GM21447 (cell line): ENCODE measurements around the gene PDIA5.

Source experiments
- ATAC-seq: cut with Tn5 transposase; IDR thresholded peaks from one replicate; pipeline ENCODE4 v1.9.1; 2021; ENCODE audit not compliant: unreplicated experiment

The PDIA5 gene

DNA sequence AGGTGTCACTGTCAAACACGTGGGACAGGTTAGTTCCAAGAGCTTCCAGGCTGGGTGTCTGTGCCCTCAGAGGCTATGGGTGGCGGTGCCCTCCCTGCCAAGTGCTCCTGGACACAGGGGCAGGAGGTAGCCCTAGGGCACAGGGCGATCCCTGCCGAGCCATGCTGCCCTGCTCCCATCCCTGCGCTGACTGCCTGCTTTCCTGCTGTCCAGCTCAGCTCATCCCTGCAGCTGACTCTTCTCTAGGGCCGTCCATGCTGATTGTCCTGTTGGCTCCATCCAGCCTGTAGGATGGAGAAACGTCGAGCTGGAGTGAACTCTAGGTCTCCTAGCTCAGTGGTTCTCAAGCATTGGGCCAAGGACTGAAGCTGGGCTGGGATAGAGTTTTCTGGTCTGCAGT lies 3.7 kb downstream of the PDIA5 start:
- ATAC-seq: no peak

DNA sequence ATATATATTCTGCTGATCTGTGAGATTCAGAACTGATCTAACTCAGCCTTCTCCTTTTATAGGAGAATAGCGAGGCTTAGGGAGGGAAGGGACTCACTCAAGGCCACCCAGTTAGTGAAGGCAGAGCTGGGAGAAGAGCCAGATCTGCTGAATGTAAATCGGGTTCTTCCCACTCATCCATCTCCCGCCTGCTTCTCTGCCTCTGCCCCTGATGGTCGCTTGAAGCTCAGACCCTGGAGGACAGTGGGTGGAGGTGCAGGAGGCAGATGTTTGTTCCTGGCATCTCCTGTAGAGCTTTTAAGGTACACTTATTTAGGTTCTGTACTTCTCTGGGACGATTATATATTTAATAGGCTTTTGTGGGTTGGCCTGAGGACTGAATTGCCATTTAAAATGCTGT lies 4.3 kb downstream of the PDIA5 start:
- no peak for ATAC-seq

DNA sequence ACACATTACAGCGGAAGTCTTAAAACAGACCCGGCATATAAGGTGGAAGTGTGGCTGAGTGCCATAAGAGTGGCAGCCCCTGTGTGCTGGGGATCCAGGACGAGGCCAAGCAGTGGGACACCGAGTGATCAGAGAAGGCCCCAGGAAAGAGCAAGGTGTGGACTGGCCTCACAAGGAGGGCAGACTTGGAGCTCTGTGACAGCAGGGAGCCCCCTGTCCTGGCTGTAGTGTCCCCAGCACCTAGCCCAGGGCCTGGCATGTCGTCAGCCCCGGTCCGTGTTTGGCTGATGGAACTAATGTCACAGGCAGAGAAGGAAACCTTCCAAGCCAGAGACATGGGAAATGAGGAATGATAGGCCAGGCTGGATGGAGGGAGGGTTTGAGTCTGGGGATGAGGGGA lies 4.8 kb downstream of the PDIA5 start:
- ATAC-seq: no peak

DNA sequence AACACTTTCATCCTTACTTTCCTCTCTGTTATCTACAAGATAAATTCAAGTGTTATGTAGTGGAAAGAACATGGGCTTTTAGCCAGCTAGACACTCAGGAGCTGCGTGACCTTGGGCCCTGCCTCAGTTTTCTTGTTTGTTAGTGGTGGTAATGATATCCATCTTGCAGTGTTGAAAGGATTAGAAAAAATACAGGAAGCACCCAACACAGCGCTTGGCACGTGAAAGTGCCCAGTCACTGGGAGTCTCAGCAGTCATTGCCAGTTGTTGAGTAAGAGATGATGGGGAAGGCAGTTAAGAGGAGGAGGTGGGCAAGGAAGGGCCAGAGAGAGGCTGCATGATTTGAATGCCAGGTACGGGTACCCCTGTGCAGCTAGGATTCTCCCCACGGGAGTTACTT lies 5.3 kb downstream of the PDIA5 start:
- ATAC-seq: no peak

DNA sequence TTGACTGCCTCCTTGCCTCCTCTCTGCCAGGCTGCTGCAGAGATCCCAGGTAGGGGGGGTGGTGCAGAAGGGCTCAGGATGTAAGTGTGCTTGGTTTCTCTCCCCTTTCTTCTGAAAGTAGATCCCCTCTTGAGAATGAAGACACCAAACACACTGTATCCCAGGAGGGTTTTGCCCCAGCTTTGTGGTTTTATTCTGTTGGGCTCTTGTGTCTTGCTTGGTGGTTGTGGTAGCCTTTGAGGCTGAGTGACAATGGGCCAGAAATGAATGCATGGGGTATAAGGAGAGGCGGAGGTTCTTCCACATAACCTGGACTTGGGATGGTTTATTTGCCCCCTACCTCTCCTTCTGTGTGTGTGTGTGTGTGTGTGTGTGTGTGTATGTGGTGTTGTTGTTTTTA lies 5.7 kb downstream of the PDIA5 start:
- no peak for ATAC-seq

DNA sequence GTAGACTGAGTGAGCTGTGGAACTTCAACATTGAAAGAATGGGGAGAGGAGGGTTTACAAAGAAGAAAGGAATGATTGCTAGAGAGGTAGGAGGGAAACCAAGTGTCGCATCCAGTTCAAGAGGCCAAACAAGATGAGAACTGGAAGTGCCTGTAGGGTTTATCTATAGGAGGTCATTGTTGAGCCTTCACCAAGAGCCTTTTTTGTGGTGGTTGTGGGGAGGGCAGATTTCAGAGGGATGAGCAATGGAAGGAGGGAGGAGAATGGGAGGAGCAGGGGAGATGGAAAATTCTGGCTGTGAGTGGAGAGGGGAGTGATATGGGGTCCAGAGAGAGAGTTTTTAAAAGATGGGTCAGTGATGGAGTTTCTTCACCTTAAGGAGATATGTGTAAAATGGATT lies 8.5 kb downstream of the PDIA5 start:
- no peak for ATAC-seq

DNA sequence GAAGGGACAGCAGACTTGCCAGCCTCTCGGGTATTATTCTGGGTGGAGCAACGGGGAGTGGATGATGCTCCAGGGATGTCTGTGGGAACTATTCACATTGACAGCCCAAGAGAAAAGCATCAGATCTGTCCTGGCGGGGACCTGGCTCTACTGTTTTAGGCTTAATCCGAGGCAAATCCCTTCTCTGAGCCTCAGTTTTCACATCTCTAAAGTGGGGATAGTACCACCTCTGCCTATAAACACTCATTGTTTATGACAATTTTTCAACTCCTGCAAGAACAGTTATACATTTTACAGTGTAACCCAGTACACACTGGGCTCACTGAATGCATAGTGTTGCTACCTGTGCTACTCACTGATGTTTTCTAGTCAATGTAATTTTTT lies 9.3 kb downstream of the PDIA5 start:
- no peak for ATAC-seq

DNA sequence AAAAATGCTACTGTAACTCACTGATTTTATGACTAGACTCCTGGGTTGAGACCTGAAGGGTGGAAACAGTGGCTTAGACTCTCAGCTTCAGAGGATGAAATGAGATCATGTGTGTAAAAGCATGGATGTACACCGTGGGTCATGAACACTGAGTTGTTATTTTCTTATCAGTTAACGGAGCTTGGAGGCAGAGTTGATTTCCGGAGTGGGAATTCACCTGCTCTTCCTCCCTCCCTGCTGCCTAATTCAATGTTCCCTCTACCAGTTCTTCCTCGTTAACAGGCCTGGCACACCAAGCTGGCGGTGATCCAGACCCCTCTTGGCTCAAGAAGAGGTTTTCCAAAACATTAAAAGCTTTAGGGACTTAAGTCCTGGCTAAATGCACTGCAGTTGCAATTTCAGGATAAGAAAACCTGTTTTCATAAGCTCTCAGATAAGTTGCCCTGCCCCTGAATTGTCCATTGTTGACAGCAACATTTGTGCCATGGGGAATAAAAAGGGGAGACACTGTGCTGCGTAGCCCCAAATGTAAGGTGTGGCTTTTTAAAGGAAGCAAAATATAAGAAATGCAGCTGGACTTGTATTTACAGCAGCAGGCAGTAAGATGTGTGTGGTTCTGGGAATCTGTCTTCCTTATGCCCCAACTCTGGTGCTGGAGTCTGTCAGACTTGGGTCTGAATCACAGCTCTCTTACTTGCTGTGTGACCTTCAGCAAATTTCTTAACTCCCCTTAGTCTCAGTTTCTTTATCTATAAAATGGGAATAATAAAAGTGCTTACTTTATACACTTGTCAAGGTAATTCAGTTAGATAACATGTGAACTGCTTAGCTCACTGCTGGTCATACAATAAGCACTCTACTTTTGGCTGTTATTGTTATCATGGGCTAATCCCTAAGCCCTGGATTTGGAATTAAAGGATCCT lies 9.9 kb downstream of the PDIA5 start:
- ATAC-seq: no peak

DNA sequence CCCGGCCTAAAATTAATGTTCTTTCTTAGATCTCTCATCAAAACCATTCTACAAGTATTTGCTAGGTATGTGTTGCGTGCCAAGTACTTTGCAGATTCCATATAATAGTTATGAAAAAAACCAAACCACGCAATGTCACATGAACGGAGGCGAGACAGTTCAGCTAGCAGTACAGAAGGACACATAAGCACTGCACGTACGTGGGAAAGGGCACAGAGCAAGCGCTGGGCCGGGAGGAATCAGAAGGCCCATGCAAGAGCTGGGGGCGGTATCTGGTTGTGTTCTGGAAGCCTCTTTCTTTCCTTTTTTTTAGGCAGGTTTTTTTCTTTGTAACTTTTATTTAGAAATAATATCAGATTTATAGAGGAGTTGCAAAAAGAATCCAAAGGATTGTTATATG lies 11.3 kb downstream of the PDIA5 start:
- ATAC-seq: no peak

DNA sequence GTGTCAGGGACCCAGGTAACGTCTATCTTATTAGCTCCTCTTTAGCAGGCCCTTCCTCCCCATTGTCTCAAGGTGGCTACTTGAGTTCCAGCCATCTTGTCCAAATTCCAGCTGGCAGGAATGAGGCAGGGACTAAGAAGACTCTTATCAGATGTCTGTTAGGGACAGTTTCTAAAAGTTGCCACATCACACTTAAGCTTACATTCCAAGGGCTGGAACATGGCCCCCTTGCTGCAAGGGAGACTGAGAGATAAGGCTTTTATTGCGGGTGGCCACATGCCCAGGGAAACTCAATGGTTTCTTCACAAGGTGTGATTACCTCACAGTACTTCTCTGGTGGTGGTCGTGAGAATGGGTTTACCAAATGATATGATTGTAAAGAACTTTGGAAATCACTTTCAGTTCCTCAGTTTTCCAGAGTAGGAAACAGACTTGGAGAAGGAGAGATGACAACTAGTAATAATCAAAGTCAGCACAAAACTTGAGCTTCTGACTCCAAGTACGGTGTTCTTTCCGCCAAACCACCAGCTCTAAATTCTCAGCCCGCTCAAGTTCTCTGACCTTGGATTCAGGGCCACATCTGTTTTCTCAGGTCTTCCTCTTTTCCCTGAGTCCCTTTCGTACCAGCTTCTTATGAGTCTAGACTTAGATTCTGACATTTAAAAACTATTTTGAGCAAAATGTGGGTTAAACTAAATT lies 14.2 kb downstream of the PDIA5 start:
- no peak for ATAC-seq

DNA sequence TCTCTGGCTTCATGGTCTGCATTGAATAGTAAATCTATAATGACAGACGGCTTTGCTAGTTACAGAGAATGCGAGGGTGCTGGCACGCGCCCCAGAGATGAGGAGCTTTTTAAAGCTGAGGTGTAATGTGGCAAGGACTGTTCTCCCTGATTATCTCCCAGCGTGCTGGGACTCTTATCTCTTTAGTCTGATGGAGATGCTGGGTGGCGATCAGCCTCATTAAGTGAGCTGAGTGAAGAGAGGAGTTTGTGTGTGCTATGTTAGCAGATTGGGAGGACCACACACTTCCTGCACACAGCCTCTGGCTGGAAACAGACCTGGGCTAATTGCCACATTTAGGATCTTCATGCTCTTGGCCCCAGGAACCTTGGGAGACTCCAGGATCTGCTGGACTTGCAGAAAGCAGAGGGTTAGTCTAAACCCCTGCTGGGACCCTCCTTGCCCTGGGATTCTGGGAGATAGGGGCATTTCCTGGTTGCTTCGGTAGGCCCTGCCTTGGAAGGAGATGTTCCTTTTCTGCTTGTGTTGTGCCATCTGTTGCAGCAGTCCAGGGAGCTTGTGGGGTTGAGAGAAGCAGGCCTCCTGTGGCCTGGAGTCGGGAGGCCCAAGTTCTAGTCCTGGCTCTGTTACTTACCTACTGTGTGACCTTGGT lies 15.0 kb downstream of the PDIA5 start:
- peak; percentile 14 for ATAC-seq

DNA sequence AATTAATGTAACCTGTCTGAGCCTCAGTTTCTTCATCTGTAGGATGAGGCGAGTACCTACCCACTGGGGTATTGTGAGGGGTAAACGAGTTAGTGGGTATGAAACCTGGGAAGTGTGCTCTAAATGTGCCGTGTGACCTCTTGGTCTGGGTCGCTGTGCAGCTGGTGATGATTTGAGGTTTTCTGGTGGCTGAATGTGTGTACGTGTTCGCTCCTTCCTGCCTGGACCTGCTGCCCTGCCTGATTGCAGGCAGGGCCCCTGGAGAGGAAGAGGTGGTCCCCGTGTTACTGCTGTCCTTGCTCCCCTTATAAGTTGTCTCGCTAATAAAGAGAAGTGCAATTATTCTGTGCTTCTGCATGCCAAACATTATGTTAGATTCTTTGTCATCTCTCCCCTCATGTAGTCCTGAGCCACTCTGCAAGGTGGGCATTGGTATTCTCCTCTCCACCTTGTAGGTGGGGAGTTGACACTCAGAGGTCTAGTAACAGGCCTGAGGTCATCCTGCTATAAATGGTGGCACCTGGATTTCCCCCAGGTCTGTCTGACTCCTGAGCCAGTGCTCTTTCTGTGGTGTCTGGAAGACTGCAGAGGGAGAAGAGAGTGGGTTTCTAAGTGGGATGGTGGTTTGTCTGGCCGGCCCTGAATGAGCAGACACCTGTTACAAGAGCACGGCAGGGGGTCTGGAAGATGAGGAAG lies 15.7 kb downstream of the PDIA5 start:
- ATAC-seq: peak; percentile 75

DNA sequence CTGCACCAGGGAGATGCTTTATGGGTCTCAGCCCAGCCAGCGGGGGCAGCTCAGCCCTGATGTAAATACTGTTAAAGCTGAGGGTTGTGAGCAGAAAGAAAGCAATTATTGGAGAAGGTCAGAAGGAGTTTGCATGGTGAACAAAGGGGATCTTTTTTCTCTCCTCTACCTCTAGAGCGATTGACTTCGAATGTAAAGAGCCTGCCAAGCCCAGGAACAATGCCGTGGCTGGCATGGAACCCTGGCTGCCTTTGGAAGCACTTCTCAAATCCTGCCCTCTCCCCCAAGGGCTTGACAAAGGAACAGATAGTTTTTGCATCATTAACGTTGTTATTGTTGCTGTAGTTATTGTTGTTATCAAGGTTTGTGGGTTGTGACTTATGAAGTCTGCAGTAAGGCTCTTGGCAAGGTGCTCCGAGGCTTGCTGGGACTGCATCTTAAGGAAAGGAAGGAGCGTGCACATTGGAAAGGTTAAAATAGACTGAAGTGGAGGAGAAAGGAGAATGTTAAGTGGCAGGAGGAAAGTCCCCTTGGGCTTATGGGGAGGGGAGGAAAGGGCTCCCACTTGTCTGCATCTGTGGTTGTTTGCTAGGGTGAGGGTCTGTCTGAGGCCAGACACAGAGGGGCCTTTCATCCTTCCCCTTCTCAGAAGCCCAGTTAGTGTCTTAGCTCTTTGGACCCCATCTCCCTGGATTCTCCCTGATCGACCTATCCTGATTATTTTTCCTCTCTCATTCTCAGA lies 16.7 kb downstream of the PDIA5 start:
- no peak for ATAC-seq

DNA sequence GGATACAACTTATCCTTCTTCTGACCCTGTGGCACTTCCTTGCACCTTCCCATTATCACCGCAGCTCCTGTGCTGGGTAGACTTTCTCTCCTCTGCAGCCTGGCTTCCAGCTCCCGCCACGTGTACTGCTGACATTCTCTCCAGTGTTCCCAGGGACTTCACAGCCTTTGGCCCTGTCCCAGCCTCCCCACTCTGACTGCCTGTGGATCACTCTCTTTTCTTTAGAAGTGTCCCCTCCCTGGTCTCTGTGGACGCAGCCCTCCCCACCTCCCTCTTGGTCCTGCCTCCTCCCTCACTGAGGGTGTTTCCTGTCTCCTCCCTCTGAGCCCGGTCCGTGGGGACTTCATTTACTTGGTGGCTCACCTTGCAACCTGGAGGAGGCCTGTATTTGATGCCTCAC lies 17.4 kb downstream of the PDIA5 start:
- ATAC-seq: no peak

DNA sequence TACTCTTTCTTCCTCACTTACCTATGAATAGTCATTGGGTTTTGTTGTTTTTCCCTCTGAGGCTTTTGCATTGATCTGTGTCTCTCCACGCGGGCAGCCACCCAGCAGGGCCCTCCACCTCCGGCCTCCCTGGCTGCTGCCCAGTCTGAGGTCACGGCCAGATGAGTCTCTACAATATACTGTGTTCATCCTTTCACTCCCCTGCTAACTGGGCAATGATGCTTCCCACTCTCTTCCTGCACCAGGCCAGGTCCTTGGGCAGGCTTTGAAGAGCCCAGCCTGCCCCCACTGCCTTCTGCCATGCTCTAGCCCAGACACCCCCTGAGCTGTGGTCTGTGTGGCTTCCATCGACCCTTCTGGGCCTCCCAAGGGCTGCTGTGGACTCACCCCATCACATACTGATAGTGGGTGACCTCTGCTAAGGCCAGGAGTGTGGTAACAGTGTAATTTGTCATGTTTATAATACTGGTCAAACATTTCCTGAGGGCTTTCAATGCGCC lies 18.0 kb downstream of the PDIA5 start:
- ATAC-seq: no peak

DNA sequence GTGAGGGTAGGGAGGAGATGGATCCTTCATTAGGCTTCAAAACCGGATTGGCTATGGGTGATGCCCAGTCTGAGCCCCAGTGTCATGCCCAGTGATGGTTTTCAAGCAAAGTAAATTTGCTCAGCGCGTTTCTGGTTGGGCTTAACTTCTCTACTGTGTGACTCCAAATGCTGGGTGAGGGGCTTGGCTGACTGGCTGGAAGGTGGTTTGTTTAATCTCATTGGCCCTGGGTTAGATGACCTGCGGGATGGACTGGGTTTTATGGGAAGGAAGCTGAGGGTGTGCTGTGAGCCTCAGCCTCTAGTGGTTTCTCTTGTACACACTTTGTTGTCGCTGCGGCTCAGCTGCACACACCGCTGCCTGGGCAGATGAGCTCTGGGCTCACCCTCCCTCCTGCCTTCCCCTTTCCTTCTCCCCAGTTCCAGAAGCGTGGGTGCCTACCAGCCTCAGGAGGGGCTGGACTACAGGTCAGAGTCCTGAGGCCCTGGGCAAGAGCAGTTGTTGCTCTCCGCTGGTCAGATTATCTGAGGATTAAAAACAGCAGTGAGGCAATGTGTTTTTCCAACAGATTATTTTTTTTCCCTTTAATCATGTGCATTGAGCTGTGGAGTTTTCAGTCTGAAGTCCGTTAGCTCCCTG lies 18.6 kb downstream of the PDIA5 start:
- ATAC-seq: no peak

DNA sequence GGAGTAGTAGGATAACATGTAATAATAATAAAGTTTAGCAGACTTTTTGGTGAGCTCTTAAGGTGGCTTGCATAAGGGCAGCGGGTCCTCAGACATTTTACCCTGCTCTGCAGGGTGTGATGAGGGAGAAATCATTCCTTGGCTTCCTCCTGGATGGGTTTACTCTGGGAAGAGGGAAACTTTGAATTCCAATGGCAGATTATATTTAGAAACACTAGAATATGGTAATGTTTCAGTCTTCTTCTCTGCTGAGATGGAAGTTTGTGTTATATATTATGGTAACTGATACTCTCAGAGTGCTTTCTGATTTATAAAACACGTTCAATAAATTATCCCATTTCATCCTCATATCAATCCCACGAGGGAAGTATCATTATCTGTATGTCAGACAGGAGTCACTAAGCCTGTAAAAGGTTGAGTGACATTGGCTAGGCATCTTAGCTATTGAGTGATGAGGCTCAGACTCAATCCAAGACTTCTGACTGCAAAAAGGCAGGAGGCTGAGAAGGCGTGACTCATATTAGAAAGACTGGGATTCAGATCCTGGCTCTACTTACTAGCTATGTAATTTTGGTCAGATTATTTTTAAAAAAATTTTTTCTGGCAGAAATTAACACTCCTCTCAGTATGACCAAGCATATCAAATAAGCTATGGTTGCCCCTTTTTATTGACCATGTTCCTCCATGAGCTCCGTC lies 19.3 kb downstream of the PDIA5 start:
- no peak for ATAC-seq

DNA sequence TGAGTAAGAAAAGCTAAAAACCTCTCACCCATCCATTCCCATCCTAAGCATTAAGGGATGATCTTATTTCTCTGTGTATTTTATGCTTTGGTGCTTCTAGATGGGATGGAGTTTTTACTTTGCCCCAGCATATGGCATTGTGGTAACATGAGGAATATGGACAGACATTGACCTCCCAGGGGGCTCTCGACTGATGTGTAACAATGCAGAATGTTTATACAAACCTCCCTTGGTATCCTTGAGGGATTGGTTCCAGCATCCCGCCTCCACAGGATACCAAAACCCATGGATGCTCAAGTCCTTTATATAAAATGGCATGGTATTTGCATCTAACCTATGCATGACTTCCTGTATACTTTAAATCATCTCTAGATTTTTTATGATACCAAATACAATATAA lies 21.6 kb downstream of the PDIA5 start:
- ATAC-seq: no peak

DNA sequence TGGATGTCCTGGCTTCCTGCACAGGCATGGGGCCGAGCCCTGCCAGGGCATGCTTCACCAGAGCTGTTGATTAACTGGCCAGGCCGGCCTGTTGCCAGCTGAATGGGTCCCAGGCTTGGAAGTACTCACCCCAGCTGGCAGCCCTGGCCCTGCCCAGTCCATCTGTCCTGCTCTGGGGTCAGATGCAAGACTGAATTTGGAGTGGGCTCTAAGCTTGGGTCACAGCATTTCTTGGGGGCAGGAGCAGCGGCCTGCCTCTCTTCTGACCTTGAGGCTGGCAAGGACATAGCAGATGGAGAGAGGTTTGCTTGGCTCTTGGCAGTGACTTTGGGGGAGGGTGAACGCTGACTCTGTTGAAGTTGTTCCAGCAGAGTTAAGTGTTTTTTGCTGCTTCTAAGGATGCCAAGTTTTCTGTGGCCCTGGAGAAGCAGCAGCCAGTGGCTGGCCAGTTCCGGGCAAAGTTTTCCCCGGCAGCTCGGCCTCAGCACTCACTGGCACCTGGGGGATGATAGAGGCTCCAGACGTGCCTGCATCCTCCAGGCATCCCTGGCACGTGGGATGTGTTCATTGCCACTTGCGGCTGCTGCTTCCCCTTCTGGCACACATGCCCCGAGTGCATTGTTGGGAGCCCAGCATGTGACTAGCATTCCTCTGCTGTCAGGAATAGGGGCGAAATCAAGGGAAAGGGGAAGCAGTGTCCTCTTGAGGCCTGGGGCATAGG lies 22.9 kb downstream of the PDIA5 start:
- no peak for ATAC-seq
